Measurements from ENCODE around the gene MRPL53.

- no peak for TF ChIP-seq TAF1 (IDR thresholded peaks at IDR 0.05; ENCODE audit: borderline replicate concordance, insufficient read depth, low read length)
- no peak for TF ChIP-seq REST (IDR thresholded peaks at IDR 0.05; ENCODE audit: insufficient read depth in 1 of 2, low read depth in 2 of 2, low read length in 2 of 2)
- TF ChIP-seq POLR2AphosphoS5 (IDR thresholded peaks at IDR 0.05; ENCODE audit: low read depth, low read length), result no peak
- no peak for TF ChIP-seq SIN3A (IDR thresholded peaks at IDR 0.05; ENCODE audit: borderline replicate concordance, insufficient read depth, low read length)
- no peak for TF ChIP-seq FOXP2 (optimal IDR thresholded peaks at IDR 0.05; ENCODE audit: borderline replicate concordance, extremely low read depth, extremely low read length, insufficient read depth)
Observed at GRCh38 chr2:74472945-74473258, 422 bp upstream of the MRPL53 start.
